T-helper 2 cell (primary cell): ENCODE data around the gene C6orf89.

Experiments used
- DNase-seq, 5 experiments: peaks; one replicate each; pipeline versions ENCODE4 v3.0.0 to v3.0.0-alpha.2; 2012 to 2022

The C6orf89 gene

GRCh38 chr6:36852481-36853147 lies 33.1 kb upstream of the C6orf89 start:
- DNase-seq: no peak

DNA sequence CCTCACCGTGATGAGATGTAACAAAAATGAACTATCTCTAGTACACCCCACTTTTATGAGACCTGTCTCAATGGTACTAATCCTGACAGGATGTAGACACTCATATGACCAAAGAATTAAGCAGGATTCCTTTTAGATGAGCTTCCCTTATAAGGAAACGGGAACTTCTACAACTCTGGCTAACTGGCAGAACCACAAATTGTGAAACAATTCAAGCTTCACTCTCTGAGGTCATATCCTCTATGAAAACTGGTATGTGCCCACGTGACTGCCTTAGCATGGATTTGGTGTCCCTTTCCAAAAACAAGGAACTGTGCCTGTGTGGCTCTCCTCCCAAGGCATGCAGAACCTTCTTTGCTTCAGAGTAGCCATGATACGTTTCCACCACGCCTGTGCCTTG lies 32.4 kb upstream of the C6orf89 start:
- no peak for DNase-seq

- DNase-seq: no peak
Observed at GRCh38 chr6:36855750-36856149, 30.0 kb upstream of the C6orf89 start.

GRCh38 chr6:36856277-36856676 lies 29.5 kb upstream of the C6orf89 start:
- no peak for DNase-seq

DNA sequence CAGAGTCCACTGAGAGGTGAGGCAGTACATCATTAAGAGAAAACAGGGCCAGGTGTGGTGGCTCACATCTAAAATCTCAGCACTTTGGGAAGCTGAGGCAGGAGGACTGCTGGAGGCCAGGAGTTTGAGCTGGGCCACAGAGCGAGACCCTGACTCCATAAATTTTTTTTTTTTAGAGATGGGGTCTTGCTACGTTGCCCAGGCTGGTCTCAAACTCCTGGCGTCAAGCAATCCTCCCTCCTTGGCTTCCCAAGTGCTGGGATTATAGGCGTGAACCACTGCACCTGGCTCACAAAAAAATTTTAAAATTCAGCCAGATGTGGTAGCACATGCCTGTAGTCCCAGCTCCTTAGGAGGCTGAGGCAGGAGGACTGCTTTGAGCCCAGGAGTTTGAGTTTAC lies 28.4 kb upstream of the C6orf89 start:
- no peak for DNase-seq

DNA sequence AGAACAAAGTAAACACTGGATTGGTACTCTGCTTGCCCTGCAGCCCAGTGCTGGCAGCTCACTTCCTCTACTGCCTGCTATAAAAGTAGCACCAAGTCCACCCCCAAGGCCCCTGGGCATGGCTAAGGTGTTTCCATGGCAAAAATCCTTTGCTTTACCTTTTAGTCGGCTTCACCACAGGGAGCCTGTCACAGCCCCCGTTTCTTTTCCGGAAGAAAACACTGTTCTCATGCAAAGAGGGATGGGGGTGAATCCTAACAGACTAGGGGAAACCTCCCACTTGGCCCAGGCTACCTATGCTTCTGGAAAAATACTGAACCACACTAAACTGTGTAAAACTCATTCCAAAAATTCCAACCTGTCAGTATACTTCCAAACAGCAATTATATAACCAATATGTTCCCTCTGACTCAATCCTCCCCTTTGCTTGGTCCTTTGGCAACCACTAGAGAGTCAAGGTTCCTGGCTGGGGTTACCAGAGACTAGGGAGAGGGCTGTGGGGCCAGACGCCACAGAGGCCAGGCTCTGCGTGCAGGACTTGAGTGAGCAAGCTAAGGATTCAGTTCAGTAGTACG lies 27.3 kb upstream of the C6orf89 start:
- no peak for DNase-seq

GRCh38 chr6:36860126-36860525 lies 25.6 kb upstream of the C6orf89 start:
- DNase-seq: no peak

DNA sequence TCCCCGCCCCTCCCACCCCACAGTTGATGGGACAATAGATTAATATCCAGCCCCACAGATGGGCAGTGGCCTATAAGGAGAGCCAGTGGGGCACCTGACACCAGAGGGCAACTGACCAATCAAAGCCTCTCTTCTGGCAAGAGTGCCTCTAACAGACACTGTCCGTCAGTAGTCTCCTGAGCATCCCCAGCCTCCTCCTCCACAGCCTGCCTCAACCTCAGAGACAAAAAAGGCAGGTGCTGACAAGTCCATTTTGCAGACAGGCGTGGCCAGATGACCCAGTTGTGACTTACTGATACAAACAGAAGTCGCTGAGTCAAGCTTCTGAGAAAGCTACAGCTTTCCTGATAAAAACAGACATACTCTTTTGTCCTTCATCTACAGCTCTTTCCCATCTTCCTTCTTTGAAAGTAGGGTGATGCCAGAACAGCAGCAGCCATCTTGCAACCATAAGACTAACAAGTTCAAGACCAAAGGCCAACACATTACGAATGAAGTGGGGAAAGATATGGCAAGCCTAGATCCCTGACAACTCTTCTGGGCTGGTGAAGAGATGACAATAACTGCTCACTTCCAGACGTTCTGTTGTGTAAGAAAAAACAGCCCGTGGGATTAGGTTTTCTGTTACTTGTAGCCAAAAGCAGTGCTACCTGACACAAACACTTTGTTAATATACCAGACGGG lies 23.4 kb upstream of the C6orf89 start:
- no peak for DNase-seq

DNA sequence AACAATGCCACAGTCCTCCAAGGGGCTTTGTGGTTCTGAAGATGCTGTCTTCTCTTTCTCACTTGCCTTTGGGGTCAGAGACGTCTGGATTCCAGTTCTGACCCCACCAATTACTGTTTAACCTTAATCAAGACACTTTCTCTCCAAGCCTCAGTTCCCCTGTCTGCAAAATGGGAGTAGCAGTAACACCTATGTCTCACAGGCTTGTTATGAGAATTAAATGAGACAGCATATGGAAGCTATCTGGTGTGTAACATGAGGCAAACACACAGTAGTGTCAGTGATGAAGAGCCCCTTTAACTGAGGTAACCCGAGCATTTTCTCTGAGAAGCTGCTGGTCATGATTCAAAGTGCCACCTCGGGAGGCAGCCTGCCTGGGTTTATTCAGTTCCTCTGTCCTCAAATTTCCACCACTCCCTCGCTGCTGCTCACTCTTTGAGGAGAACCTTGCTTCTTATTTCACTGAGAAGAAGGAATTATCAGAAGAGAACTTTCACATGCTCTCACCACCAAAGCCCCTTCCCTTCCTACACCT lies 22.8 kb upstream of the C6orf89 start:
- no peak for DNase-seq

DNA sequence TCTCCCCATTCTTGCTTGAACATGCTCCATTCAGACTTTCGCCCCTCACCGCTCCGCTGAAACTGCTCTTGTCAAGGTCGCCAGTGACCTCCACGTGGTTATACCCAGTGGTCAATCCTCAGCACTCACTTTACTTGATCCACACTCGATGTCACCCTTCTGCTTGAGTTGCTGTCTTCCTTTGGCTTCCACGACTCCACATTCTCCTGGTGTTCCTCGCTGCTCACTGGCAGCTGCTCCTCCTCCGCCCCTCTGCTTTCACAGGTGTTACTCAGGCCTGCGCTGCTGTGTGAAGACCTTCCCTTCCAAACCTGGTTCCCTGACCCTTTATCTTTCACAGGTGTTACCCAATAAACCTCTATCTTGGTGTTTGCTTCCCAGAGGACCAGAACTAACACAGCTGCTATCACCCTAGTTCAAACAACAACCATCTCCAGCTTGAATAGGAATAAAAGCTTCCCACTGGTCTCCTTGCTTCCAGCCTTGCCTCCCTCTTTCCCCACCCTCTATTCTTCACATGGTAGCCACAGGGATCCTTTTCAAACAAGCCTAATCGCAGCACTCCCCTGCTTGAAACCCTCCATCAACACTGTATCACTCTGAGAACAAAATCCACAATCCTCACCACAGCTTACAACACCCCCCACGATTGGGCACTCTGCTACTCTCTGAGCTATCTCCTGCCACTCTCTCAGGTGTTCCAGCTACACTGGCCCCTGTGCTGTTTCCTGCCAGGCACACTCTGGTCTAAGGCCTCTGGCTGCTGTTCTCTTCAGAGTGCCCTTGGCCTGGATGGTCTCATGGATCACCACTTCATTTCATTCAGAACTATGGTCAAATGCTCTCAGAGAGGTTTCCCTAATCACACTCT lies 21.8 kb upstream of the C6orf89 start:
- no peak for DNase-seq

DNA sequence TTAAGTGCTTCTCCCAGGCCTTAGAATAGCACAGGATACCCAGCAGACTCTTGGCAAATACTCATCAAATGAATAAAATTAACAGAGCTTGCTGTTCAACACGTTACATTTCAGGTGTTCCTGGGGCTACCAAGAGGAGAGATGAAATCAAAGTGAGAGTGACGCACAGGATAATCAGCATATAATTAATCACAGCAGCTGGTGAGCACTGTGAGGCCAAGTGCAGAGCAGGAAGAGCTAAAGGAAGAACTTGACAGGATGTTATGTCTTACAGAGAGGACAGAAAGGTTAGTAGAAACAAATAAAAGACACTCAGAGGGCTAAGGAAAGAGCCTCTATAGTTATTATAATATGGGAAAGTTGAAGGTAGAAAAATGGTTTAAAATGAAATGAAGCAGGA lies 19.9 kb upstream of the C6orf89 start:
- peak in 1 of 5 experiments; percentile 31 for DNase-seq

GRCh38 chr6:36867471-36868224 lies 18.1 kb upstream of the C6orf89 start:
- no peak for DNase-seq

- no peak for DNase-seq
Observed at GRCh38 chr6:36871686-36872085, 14.1 kb upstream of the C6orf89 start.

DNA sequence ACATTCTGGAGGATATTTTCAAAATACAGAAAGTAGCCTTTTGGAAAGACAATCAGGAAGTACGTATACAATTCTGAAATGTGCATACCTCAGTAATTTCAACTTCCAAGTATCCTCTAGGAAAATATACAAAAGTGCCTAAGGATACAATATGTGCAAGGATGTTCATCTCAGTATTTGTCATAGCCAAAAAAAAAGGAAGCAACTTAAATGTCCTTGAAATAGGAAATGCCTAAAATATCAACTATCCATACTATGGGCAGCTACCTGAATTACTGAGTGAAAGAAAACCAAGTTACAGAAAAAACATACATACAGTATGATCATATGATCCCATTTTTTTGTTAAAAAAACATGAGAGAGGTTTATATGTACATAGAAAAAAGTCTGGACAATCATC lies 12.6 kb upstream of the C6orf89 start:
- DNase-seq: no peak

GRCh38 chr6:36873612-36874442 lies 11.9 kb upstream of the C6orf89 start:
- peak in 1 of 5 experiments; percentile 60 for DNase-seq

DNA sequence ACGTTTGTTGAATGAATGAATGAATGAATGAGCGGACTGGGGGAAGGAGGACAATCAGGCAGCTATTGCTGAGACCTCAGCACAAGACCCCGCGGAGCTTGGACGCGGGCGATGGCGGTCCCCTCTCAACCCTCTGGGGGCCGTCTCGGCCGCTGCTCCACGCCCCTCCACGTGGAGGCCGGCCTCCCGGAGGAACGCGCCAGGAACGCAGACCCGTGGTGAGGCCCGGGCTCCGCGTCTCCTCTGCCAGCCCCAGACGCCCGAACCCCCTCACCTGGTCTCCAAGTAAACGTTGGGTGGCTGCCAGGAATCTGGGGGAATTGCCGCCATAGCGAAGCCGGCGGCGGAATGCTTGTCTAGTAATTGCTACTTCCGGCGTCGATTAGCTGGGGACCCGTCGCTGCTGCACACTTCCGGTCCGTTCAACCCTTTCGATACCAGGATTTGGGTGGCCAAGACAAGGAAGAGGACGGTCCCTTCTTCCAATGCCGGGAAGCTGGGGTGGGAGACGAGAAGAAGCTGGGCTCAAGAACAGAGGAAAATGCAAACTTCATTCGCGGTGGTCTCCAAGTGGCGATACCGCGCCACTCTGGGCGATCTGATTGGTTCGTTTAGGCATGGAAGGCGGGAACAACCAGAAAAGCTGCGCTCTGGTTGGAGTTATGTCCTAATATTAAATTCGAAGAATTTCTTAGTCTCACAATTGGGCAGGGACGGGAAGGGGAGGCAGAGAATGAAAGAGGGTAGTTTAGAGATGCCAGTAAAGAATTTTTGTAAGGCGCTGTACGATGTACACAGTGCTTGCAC lies 11.1 kb upstream of the C6orf89 start, which contains the start of gene PPIL1:
Gene PPIL1, minus strand, starts transcription at position 361 of the 807 bp plus-strand sequence. Its CDS starts 31 bp downstream, at position 330.
- peak; percentile 58 to 92 (median 81) for DNase-seq

GRCh38 chr6:36875250-36875633 lies 10.5 kb upstream of the C6orf89 start:
- no peak for DNase-seq

GRCh38 chr6:36884610-36885009 lies 1.1 kb upstream of the C6orf89 start:
- DNase-seq: no peak

GRCh38 chr6:36886950-36887618 lies 1.3 kb downstream of the C6orf89 start:
- DNase-seq: no peak
